Measurements from ENCODE around the gene ME1.
"Not testable (repeated sequence)": the region's sequence is repeated elsewhere in the genome, so short reads cannot be mapped to it uniquely, and the experiment has no call there.

ME1 gene

DNA sequence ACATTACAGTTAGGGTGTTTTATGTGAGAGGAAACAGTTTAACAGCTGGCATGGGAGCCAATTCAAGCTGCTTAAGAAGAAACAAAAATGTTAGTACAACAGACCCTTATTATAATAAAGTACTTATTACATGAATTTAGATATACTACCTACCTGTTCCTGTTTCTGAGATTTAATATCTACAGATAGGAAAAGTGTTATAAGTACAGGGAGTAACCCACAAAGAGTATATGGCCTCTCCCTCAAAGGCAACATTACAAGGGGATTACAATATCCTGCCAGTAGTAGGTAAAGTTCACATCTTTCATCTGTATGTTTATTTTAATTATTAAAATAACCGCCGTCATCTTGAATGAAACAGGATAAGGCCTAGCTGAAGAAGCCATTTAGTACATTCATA, 1.8 kb upstream of the ME1 start:
- no peak for DNase-seq

DNA sequence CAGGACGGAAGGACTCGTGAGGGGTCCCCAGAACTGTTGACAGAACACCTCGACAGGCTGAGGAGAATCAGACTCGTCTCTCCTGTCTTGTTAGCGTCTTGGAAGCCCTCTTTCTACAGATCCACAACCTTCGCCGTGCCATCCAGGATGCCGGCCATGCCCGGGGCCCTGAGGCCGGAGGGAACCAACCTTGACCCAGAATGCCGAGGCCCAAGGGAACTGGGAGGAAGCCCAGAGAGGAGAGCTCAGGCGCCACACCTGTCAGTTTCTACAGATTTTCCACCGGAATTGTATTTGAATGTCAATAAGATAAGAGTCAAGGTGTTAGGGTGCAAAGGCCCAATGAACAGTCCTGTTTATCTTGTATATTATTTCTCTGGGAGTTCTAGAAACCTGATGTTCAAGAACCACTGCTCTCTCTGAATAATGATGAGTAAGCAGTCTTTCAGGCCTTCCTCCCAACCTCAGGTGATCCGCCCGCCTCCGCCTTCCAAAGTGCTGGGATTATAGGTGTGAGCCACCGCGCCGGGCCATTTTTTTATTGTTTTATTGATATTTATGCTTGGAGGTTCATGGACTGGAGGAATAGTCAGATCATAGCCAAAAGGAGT, 799 bp upstream of the ME1 start:
- peak in 6 of 58 donors; percentile 3 to 48 (median 22) for DNase-seq

DNA sequence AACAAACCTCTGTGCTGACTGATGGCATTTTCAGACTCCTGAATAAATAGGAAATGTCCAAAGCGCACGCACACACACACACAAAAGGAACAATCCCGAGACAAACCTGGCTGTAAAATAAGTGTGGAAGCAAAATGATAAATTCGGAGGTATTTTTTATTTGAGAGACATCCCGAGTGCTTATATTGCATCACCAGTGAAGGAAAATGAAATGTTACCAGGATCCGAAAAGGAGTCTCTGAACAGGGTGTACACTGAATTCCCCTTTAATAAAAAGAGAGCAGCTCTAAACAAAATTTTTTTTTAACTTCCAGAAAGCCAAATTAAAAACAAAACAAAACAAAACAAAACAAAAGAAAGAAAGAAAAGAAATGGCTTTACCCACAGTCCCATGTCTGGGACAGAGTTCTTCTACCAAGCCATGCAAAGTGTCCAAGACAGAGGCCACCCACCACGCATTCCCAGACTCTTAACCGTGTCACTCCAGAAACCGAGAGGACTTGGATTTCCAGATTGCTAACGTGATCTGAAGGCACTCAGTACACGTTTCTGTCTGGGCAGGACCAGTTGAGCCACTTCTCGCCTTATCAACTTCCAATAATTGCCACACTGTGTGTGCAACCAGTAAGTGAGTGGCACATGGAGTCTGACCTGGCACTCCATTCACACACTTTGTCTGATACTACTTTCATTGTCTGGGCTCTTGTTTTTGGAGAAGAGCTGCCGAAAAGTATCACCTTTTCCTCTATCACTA, 817 bp downstream of the ME1 start:
- peak in 30 of 58 donors; percentile 1 to 60 (median 12) for DNase-seq

DNA sequence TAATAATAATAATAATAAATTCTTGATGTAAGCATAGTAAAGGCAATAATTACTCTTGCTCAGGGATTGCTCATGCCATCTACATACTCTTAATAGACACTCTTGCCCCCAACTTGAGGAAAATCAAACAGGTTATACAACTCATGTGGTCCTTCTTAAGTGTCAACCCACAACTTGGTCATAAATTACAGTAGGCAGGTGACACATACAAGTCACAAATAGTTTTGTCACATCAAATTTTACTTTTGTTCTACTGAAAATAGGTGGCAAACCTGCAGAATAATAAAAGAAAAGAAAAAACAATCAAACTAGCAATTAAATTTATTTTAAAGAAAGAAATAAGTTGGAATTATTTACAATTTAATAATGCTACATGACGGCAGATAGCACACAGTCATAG, 1.6 kb downstream of the ME1 start:
- DNase-seq, result no peak

DNA sequence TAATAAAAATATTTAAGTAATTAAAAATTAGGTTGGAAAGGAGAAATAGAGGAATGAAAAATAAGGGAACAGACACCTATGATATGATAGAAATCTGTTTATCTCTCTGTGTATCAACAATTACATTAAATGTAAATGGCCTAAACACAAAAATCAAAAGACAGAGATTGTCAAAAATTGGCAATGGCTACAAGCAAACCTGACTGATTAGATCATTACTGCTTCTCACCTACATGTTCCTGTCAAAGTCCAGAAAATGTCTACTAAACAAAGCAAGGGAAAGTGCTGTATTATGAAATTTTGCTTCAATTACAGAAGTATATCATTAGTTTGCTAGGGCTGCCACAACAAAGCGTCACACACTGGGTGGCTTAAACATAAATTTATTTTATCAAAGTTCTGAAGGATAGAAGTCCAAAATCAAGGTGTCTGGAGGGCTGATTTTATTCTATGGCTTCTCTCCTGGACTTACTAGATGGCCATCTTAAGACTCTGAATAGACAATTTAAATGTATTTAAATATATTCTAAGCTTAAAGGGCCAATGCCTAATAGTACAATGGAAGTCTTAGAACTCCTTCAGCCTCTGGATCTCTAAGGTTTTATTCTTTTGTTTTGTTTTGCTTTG, 6.3 kb downstream of the ME1 start:
- no peak for DNase-seq

DNA sequence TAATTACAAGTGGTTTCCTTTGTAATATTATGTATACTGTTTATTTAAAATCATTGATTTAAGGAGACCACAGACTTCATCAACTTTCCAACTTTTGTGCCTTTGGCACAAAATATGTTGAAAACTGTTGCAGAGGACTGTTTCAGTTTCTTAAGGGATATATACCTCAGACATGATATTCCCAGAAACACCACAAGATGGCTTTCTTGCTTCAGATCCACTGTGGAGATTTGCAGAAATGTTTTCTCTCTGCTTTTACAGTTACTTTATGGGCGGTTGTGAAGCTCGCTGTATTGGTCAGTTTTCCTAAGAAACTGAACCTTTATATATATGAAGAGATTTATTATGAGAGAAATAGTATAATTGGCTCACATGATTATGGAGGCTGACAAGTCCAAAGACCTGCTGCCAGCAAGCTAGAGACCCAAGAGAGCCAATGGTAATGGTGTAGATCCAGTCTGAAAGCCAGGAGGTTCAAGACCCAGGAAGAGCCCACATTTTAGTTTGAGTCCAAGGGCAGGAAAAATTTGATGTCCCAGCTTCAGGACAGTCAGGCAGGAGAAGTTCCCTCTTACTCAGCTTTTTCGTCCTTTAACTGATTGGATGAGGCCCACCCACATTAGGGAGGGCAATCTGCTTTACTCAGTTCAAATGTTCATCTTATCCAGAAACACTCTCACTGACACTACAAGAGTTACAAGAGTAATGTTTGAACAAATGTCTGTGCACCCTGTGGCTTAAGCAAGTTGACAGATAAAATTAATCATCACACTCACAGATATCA, 12.8 kb downstream of the ME1 start:
- peak in 2 of 58 donors; percentile 8 to 9 for DNase-seq

DNA sequence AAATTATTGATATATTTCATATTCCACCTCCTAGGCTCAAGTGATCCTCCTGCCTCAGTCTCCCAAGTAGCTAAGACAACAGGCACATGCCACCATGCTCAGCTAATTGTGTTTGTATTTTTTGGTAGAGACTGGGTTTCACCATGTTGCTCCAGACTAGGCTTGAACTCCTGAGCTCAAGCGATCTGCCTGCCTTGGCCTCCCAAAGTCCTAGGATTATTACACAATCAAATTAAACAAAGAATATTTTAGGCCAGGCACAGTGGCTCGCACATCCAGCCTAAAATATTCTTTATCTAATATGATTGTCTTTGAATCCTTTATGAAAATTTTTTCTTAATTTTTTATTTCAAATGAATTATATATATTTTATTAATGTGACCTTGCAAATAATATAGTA, 17.8 kb downstream of the ME1 start:
- DNase-seq, result no peak

DNA sequence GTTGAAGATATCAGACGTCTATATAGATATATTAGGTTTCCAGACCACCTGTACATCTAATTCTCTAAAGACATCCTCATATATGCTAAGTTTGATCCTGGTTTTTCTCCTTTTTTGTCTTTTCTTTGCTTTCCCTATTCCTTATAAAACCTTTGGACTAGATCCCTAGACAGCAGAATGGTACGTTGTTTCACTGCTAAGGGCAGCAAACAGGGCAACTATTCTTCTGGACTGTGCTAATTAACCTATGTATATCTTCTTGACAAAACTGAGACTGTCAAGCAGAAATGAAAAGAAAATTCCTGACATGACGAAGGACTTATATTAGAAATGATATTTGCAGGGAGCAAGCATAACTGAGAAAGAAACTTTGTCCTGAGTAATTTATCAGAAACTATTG, 19.1 kb downstream of the ME1 start:
- peak in 1 of 58 donors; percentile 4 for DNase-seq

DNA sequence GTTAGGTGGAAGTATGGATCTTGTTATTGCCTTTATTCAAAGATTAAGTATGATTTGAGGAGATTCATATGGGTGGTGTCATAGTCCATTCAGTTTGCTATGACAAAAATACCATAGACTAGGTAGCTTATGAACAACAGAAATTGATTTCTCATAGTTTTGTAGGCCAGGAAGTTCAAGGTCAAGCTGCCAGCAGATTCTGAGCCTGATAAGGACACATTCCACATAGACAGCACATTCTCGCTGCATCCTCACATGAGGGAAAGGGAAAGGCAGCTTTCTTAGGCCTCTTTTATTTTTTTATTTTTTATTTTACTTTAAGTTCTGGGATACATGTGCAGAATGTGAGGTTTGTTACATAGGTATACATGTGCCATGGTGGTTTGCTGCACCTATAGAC, 27.7 kb downstream of the ME1 start:
- no peak for DNase-seq

DNA sequence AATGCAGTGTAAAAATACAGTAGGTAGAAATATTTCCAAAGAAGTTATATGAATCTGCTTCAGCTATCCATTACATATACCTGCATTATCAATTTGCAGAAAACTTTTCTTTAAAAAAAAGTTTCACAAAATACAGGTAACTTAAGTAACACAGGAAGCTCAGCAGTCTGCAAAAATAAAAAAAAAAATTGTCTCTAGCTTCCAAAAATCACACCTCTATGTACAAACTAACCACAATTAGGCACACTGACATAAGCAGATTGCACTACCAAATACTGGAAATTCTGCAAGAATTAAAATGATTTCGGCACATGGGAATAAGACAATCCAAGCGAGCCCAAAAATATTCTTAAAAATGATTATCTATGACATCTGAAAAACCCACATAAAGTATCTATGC, 41.2 kb downstream of the ME1 start:
- no peak for DNase-seq

DNA sequence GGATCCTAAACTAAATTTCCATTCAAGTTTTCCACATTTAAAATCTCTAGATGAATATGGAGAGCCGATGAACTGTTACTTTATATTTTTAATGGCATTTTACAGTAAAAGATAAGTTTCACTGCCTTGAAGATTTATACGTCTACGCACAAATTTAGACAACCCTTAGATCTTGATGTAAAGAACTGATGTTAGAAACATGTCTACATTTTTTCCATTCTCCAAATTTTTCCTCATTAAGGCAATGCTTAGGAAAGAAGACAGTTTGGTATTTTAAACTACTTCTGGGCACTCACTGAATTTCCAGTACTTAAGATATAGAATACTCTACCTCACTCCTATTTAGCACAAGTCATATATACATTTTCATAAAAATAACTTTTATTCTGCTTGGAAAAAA, 45.4 kb downstream of the ME1 start:
- no peak for DNase-seq

DNA sequence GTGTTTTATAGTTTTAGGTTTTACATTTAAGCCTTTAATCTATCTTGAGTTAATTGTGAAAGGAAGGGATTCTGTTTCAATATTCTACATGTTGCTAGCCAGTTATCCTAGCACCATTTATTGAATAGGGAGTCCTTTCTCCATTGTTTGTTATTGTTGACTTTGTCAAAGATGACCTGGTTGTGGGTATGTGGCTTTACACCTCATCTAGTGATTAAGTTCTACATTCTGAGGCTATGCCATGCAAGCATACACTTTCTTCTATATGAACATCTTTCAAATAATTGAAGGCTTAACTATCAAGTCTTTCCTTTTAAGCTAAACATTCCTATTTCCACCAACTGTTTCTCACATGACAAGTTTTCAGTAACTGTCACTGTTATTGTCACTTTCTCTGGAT, 46.1 kb downstream of the ME1 start:
- no peak for DNase-seq

DNA sequence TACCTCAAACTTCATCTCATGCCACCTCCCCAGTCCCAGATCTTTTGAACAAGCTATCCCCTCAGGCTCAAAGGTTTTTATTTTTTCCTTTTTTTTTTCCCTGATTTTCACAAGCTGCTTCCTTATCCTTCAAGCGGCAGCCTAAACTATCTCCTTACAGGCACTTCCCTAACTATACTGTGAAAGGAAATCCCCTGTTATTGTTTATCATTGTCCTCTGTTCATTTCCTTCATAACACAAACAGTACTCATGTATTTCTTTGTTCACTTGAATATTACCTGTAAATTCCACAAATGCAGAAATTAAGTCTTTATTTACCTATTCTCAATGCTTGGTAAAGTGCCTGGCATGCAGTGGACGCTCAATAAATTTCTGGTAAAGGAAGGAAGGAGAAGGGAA, 48.9 kb downstream of the ME1 start:
- DNase-seq, result no peak

DNA sequence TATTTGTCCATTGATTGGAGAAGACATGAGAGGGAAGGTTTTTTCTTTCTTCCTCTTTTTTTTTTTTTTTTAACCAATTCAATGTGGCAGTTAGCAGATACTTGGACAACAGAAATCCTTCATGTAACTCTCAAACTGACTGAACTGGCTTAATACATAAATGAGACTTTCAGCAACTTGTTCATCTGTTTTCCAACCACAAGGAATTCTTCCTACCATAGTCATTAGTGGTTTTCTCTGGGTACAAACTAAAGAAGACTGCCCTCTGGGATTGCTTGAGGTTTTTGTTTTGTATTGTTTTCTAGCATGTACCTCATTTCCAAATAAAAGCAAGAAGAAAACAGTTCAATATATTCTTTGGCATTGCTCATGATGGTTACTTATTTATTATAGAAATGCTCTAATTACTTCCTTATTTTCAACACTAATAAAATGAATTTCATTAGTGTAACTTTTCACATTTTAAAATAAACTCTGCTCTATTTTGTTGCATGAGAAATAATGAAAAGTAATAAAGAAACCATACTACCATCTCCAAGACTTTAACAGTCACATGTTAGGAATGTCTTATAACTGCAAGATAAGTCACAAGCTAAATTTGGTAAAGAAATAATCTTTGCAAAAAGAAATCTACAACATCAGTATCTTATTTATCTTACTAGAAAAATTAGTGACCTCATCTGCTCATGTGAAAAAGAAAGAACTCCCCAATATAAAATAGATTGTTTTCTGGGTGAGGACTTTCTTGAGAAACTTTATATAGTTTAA, 52.0 kb downstream of the ME1 start:
- DNase-seq, result no peak

DNA sequence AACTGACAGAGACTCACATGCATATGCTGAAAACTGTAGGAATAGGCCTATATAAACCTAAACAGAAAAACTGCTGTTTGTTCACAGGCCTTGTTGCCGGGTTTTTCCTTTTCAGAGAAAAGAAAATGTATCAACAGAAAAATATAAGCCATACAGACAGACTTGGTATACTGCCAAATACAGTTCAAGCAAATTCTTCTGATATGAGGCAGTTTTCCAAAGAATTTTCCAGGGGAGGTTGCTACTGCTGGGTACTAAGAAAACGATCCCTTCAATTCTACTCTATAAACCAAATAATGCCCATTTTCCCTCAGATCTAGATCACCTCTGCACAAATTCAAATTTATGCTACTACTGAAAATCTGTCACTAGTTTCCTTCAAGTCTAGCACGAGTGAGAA, 59.4 kb downstream of the ME1 start:
- no peak for DNase-seq

DNA sequence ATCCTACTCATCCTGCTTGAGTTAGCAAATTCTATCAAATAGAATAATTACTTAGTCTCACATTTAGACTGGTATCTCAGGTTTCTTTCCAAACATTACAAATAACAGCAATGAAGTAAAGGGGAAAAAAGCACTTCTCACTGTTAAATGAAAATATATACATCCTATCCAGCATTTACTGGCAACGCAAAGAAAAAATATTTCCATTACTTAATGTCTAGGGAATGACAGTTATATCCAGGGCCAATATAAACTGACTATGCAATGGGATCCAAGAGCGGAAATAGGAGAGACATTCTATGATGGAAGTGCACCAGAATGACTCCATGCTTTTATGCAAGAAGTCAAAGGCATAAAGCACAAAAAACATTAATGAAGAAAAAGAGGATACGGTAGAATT, 60.3 kb downstream of the ME1 start:
- DNase-seq, result no peak

DNA sequence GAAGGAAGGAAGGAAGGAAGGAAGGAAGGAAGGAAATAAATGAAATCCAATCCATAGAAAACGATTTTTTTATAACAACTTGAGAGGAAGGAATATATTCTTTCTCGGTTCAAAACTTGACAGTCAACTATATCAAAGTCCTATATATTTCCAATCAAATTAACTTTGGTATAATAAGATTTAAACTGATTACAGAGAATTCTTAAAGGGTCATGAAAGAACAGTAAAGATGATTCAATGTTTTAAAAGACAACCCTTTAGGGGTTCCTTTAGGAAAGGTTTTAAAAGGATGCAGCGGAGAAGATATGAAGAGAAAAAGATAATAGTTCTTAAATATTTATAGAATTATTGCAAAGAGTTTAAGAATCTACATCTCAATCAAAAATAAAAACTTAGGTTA, 61.2 kb downstream of the ME1 start:
- DNase-seq, result no peak

DNA sequence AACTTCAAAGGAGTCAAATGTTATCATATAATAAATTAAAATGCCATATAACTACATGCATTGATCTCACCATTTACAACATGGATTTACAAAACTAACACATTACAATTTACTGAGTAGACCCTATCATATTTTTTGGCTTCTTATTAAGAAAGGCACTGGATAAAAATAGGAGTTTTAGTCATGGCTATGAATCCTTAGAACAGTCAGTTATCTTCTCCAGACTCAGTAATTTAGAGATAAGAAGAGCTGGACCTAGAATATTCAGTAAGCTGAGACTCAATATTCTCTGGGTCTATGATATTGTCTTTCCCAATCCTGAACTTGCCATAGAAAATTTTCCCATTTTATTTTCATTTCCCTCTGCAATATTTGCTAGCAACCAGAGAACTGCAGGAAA, 62.3 kb downstream of the ME1 start:
- no peak for DNase-seq

DNA sequence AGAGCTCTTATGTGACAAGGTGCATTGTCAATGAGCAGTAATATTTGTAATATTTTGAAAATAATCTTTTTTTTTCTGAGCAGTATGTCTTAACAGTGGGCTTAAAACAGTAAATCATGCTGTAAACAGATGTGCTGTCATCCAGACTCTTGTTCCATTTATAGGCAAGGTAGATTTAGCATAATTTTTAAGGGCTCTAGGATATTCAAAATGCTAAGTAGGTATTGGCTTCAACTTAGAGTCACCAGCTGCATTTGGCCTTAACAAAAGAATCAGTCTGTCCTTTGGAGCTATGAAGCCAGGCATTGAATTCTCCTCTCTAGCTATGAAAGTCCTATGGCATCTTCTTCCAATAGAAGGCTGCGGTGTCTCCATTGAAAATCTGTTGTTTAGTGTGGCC, 63.7 kb downstream of the ME1 start:
- DNase-seq, result no peak

DNA sequence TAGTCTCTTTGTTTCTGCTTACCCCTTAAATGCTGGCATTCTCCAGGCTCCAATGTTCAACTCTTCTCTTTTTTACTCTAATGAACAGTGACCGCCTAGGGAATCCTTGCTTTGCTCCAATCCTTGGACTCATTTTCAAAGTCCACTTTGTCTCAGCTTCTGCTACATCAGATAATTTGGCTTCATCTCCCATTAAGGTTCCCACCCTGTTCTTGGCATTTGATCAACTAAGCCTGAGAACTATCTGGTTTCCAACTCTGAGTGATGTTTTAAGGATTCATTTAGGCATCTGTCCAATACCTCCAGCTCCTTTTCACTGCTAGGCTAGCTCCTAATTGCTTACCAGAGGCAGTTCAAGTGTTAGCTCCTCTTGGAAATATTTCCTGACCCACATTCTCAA, 64.9 kb downstream of the ME1 start:
- DNase-seq, result peak in 13 of 58 donors; percentile 3 to 77 (median 11)

DNA sequence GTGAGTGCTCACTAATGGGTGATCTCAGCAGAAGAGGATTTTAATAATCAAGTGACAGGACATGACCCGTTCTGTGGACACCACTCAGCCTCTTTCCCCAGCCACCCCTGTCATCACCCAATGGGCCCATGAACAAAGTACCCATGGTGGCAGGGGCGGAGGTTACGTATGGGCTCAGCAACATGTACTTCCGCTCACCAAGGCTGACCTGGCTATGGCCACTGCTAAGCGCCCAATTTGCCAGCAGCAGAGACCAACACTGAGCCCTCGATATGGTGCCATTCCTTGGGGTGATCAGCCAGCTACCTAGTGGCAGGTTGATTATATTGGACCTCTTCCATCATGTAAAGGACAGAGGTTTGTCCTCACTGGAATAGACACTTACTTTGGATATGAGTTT, 68.5 kb downstream of the ME1 start:
- not testable (repeated sequence) for DNase-seq
